GM18868 (cell line): Measurements from ENCODE around the gene PGAP3.
A peak's percentile ranks its signal among the peaks of the same experiment; 100 is the strongest.

Experiments
- ATAC-seq: cut with Tn5 transposase; IDR thresholded peaks from one replicate; pipeline ENCODE4 v1.9.1; 2021; ENCODE audit warnings: mild to moderate bottlenecking, moderate library complexity; ENCODE audit not compliant: unreplicated experiment

PGAP3 gene

GRCh38 chr17:39640591-39641031, 47.2 kb downstream of the PGAP3 start:
- ATAC-seq, result no peak

GRCh38 chr17:39639566-39640458, 48.0 kb downstream of the PGAP3 start:
- ATAC-seq, result no peak

- ATAC-seq, result no peak
Observed at GRCh38 chr17:39639043-39639442, 48.8 kb downstream of the PGAP3 start.

GRCh38 chr17:39638317-39638716, 49.5 kb downstream of the PGAP3 start:
- no peak for ATAC-seq

GRCh38 chr17:39636927-39637736, 50.7 kb downstream of the PGAP3 start, which contains the start of gene STARD3:
TSS of gene STARD3 (plus strand) at chr17:39637144. CDS start at chr17:39653532, 16,388 bp downstream.
- peak; percentile 89 for ATAC-seq

GRCh38 chr17:39636587-39636926, 51.3 kb downstream of the PGAP3 start:
- no peak for ATAC-seq

- no peak for ATAC-seq
Observed at GRCh38 chr17:39635614-39636176, 52.2 kb downstream of the PGAP3 start.

GRCh38 chr17:39634384-39634871, 53.4 kb downstream of the PGAP3 start:
- ATAC-seq, result no peak

- ATAC-seq, result no peak
Observed at GRCh38 chr17:39633570-39634183, 54.2 kb downstream of the PGAP3 start.

GRCh38 chr17:39632153-39632941, 55.5 kb downstream of the PGAP3 start:
- ATAC-seq, result no peak

GRCh38 chr17:39631403-39631802, 56.5 kb downstream of the PGAP3 start:
- ATAC-seq, result no peak

- no peak for ATAC-seq
Observed at GRCh38 chr17:39629898-39630297, 58.0 kb downstream of the PGAP3 start.

- ATAC-seq, result no peak
Observed at GRCh38 chr17:39629494-39629880, 58.4 kb downstream of the PGAP3 start.

GRCh38 chr17:39628655-39629493, 59.0 kb downstream of the PGAP3 start:
- no peak for ATAC-seq

- ATAC-seq, result no peak
Observed at GRCh38 chr17:39627712-39628516, 59.9 kb downstream of the PGAP3 start.

GRCh38 chr17:39627047-39627711, 60.7 kb downstream of the PGAP3 start:
- no peak for ATAC-seq

GRCh38 chr17:39626171-39627046, 61.4 kb downstream of the PGAP3 start, which contains the start of gene PPP1R1B:
TSS of gene PPP1R1B (plus strand) at chr17:39626952. CDS start at chr17:39627393, 441 bp downstream.
- no peak for ATAC-seq
